ENCODE data around the gene STK38L.

DNA sequence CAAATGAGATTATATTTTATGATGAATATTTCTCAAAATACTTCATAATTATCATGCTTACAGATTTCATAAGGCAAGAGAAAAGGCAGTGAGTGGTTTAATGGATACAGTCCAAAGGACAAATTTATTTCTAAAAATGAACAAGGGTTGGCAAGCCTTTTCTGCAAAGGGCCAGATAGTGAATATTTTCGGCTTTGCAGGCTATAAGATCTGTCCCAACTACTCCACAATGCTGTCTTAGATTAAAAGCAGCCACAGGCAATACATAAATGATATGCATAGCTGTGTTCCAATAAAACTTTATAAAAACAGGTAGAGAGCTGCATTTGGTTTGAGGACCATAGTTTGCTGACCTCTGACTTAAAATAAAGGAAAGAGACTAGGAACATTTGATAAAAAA, 42.9 kb upstream of the STK38L start:
- TF ChIP-seq CTCF (IDR thresholded peaks at IDR 0.05) (no peak), POLR2A (IDR thresholded peaks at IDR 0.05) (no peak)
